GM12878 (cell line): Measurements from ENCODE around the gene ACACB. TPM values are rescaled to one million over a fixed set of nuclear protein-coding genes. Genes with fewer than 3 reads are reported as not detected.

Source experiments
- ATAC-seq: fragments of 200-7000 bp; cut with Tn5 transposase; 3 replicates; pipeline ENCODE4 v1.9.1; 2020; ENCODE audit warnings: mild to moderate bottlenecking, moderate library complexity
- BruUV-seq: library from RNA; stranded (reverse); fragments of 400-500 nt; replicated peaks from 2 replicates; lab custom pipeline; 2021; lab: Mats Ljungman, UMichigan
- CTCF ChIA-PET: fragments of 300-600 bp; sonication (Branson Sonifier 250); formaldehyde crosslinking; extraction: SDS; loops from one replicate; lab custom pipeline; 2021; ENCODE audit warnings: inconsistent platforms; lab: Yijun Ruan, JAX
- POLR2A ChIA-PET: fragments of 350-600 bp; formaldehyde crosslinking; extraction: SDS; loops from one replicate; lab custom pipeline; 2021; ENCODE audit warnings: inconsistent platforms; lab: Charles Lee
- RAD21 ChIA-PET: fragments of 300-600 bp; sonication (Branson Sonifier 250); formaldehyde crosslinking; loops from one replicate; lab custom pipeline; 2023; ENCODE audit warnings: antibody characterized with exemption; ENCODE audit not compliant: unreplicated experiment; lab: Charles Lee
- SMC1A ChIA-PET: fragments of 300-600 bp; sonication (Branson Sonifier 250); formaldehyde crosslinking; loops from one replicate; lab custom pipeline; 2023; ENCODE audit not compliant: unreplicated experiment, uncharacterized antibody; lab: Charles Lee
- DNase-seq: peaks from one replicate; pipeline ENCODE4 v3.0.0-alpha.2; 2011; ENCODE audit warnings: low read depth, low spot score
- FAIRE-seq: peaks from 3 replicates; lab custom pipeline; 2011; peaks lifted over from hg19 to GRCh38; lab: Jason Lieb, UNC
- H2AFZ ChIP-seq: 2 replicates; pipeline ENCODE4 v1.6.0; 2011; ENCODE audit warnings: low read depth, low read length, control low read depth; ENCODE audit not compliant: control insufficient read depth
- H3K27ac ChIP-seq: 2 replicates; pipeline ENCODE4 v1.5.1; 2011; ENCODE audit warnings: control low read depth; ENCODE audit not compliant: control insufficient read depth, insufficient read depth
- H3K27me3 ChIP-seq, 2 experiments: replicated peaks in 1 of 2; 2 replicates each; pipeline versions ENCODE4 v1.6.0 to v1.6.1; 2011; ENCODE audit warnings: low read length in 1 of 2; ENCODE audit not compliant: control insufficient read depth in 2 of 2, insufficient read depth in 2 of 2
- H3K36me3 ChIP-seq, 2 experiments: 2 replicates each; pipeline ENCODE4 v1.5.1; 2011; ENCODE audit warnings: low read length in 1 of 2; ENCODE audit not compliant: control insufficient read depth in 2 of 2, insufficient read depth in 2 of 2
- H3K4me1 ChIP-seq: 2 replicates; pipeline ENCODE4 v1.6.1; 2011; ENCODE audit warnings: mild to moderate bottlenecking, low read length, moderate library complexity, mixed read lengths; ENCODE audit not compliant: control insufficient read depth, insufficient read depth
- H3K4me2 ChIP-seq: 2 replicates; pipeline ENCODE4 v1.6.0; 2011; ENCODE audit warnings: control low read depth; ENCODE audit not compliant: control insufficient read depth, insufficient read depth
- H3K4me3 ChIP-seq: fragments of 200-600 bp; sonication (generic); 2 replicates; pipeline ENCODE4 v1.5.1; 2016
- H3K79me2 ChIP-seq: 2 replicates; pipeline ENCODE4 v1.6.0; 2011; ENCODE audit warnings: low read length; ENCODE audit not compliant: control insufficient read depth, insufficient read depth
- H3K9ac ChIP-seq: 2 replicates; pipeline ENCODE4 v1.8.0; 2011; ENCODE audit warnings: low read length, control low read depth, mixed read lengths; ENCODE audit not compliant: control insufficient read depth, insufficient read depth
- H3K9me3 ChIP-seq: replicated peaks from 3 replicates; pipeline ENCODE4 v1.5.1; 2011; ENCODE audit warnings: mild to moderate bottlenecking, low read length; ENCODE audit not compliant: control insufficient read depth, insufficient read depth
- H4K20me1 ChIP-seq: 2 replicates; pipeline ENCODE4 v1.6.0; 2011; ENCODE audit not compliant: control insufficient read depth, insufficient read depth
- CBX3 ChIP-seq: fragments of 200-600 bp; sonication (generic); IDR thresholded peaks from 2 replicates; pipeline ENCODE4 v1.6.1; 2016; ENCODE audit warnings: low read depth, borderline replicate concordance
- KAT2A ChIP-seq: conservative IDR thresholded peaks from 2 replicates; pipeline ENCODE4 v1.6.1; 2011; ENCODE audit warnings: low read depth, low read length; ENCODE audit not compliant: control insufficient read depth
- MTA2 ChIP-seq: fragments of 450-650 bp; IDR thresholded peaks from 2 replicates; pipeline ENCODE4 v1.6.1; 2016; ENCODE audit warnings: low read depth, mild to moderate bottlenecking, moderate library complexity
- STAT1 ChIP-seq: fragments of 450-650 bp; conservative IDR thresholded peaks from 2 replicates; pipeline ENCODE4 v1.6.1; 2014; ENCODE audit warnings: antibody characterized with exemption, mild to moderate bottlenecking
- STAT3 ChIP-seq: IDR thresholded peaks from 2 replicates; pipeline ENCODE4 v1.6.1; 2011; ENCODE audit warnings: low read depth, low read length, improper control_type of control experiment
- SUZ12 ChIP-seq: fragments of 200-600 bp; sonication (generic); IDR thresholded peaks from one replicate; pipeline ENCODE4 v1.6.1; 2018; ENCODE audit warnings: antibody characterized with exemption, mild to moderate bottlenecking; ENCODE audit not compliant: unreplicated experiment
- TCF12 ChIP-seq: IDR thresholded peaks from 2 replicates; pipeline ENCODE4 v1.6.1; 2011; ENCODE audit warnings: low read depth, mild to moderate bottlenecking, low read length
- ZZZ3 ChIP-seq: IDR thresholded peaks from 2 replicates; pipeline ENCODE4 v1.6.1; 2011; ENCODE audit warnings: low read depth; ENCODE audit not compliant: control insufficient read depth, insufficient read length
- WGBS: methylation state at CpG from one replicate; pipeline ENCODE4 v1.1.6; 2016; ENCODE audit warnings: low lambda C conversion rate; ENCODE audit not compliant: insufficient replicate concordance, insufficient coverage; ENCODE audit errors: missing lambda C conversion rate; 5-methylcytosine and 5-hydroxymethylcytosine counted together
- in situ Hi-C: fragments of 300-500 bp; cut with MboI; formaldehyde crosslinking; loops from 9 replicates; pipeline ENCODE4 v1.14.3; 2018; ENCODE audit warnings: mixed read lengths
- intact Hi-C: fragments of 100-400 bp; cut with micrococcal nuclease; formaldehyde crosslinking; loops from one replicate; pipeline ENCODE4 v1.14.2; 2022; ENCODE audit not compliant: unreplicated experiment
- polyA plus RNA-seq, 11 experiments: library from polyadenylated mRNA; depleted of rRNA in 4 of 11; unstranded in 6 of 11; stranded (reverse) in 5 of 11; fragments of >200 nt; fragmentation: Nextera tagmentation in 4 of 11; fragmentation: Illumina TruSeq in 1 of 11; extraction: Ambion mirVana in 4 of 11; extraction: Trizol in 1 of 11; gene quantifications; 1 replicate in 1 of 11; 2 replicates in 10 of 11; pipeline versions ENCODE4 v1.2.1 to v1.2.3, GENCODE V29; 2011 to 2016; ENCODE audit warnings: inconsistent platforms in 2 of 11, missing spikeins in 2 of 11, low read depth in 1 of 11
- total RNA-seq, 4 experiments: library from RNA; depleted of rRNA in 3 of 4; stranded (reverse); fragments of >200 nt in 3 of 4; fragmentation: Illumina TruSeq in 1 of 4; extraction: Trizol in 1 of 4; gene quantifications; 2 replicates each; pipeline versions ENCODE4 v1.2.1 to v1.2.3, GENCODE V29; 2013 to 2021
- TF ChIP-seq, protein P1 (sequence below): fragments of 450-650 bp; IDR thresholded peaks from 2 replicates; pipeline ENCODE4 v1.6.1; 2017; ENCODE audit warnings: antibody characterized with exemption, mild to moderate bottlenecking, moderate library complexity
- TF ChIP-seq, protein P2 (sequence below): fragments of 450-650 bp; IDR thresholded peaks from 2 replicates; pipeline ENCODE4 v1.6.1; 2014; ENCODE audit warnings: mild to moderate bottlenecking

The ACACB gene
- total and polyA plus RNA-seq, 10 of the 15 experiments (the other 5 are each of a cell fraction or from before 2014, with no cell fraction given) = 0.05 to 1.9 (median 0.38) TPM; not detected in 2

DNA sequence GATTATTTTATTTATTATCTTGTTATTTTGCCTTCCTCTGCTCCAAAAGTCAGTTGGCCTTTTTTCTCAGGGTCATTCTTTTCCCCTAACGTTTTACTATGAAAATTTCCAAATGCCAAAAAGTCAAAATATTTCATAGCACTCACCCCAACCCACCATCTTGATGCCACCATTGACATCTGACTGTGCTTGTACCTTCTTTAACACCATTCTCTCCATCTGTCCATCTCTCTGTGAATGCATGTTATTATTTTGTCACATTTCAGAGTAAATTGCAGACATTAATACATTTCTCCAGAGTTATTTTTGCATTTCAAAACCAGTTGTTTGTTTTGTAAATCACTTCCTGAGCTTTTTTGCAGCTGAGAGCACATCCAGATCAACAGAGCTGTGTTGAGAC lies 154.1 kb downstream of the ACACB start (continued):
- TF ChIP-seq, protein P1, sequence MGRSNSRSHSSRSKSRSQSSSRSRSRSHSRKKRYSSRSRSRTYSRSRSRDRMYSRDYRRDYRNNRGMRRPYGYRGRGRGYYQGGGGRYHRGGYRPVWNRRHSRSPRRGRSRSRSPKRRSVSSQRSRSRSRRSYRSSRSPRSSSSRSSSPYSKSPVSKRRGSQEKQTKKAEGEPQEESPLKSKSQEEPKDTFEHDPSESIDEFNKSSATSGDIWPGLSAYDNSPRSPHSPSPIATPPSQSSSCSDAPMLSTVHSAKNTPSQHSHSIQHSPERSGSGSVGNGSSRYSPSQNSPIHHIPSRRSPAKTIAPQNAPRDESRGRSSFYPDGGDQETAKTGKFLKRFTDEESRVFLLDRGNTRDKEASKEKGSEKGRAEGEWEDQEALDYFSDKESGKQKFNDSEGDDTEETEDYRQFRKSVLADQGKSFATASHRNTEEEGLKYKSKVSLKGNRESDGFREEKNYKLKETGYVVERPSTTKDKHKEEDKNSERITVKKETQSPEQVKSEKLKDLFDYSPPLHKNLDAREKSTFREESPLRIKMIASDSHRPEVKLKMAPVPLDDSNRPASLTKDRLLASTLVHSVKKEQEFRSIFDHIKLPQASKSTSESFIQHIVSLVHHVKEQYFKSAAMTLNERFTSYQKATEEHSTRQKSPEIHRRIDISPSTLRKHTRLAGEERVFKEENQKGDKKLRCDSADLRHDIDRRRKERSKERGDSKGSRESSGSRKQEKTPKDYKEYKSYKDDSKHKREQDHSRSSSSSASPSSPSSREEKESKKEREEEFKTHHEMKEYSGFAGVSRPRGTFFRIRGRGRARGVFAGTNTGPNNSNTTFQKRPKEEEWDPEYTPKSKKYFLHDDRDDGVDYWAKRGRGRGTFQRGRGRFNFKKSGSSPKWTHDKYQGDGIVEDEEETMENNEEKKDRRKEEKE = no peak

DNA sequence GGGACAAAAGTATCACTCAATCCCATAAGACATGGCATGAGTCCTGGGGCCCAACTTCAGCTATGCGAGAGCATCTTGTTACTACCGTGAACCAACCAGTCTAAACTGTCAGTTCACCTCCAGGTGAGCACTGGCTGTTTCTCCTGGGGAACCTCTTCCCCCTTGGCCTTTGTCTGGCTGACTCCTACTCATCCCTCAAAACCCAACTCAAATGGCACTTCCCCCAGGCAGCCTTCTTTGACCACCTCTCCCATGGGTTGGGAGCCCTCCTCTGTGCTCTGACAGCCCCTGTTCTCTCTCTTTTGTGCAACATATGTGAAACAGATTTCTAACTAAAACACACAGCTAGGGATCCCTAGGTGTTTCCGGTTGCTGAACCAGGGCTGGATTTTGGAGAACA lies 155.0 kb downstream of the ACACB start:
- Histone ChIP-seq H2AFZ (no peak overlapping the region), H3K9ac (no peak overlapping the region), H3K4me2 (no peak overlapping the region), H3K4me1 (no peaks in the 10 kb centered on the region), H3K9me3 (no peaks in the 10 kb centered on the region), H3K27ac (no peak overlapping the region), H3K79me2 (no peaks in the 10 kb centered on the region), H3K36me3 (no peaks in the 10 kb centered on the region), H3K27me3 (no peaks in the 10 kb centered on the region; a peak in 2 of 4 replicates)
- intact Hi-C loops (no loop called here), in situ Hi-C loops (no loop called here)
- no peak for FAIRE-seq
- SMC1A ChIA-PET = no interaction called here
- no peak for ATAC-seq
- WGBS = 36% methylated on average over 3 of the region's 3 CpGs
- RAD21 ChIA-PET = no interaction called here
- CTCF ChIA-PET = no interaction called here
- no peak for DNase-seq
- POLR2A ChIA-PET = no interaction called here
- TF ChIP-seq STAT1 (no peak), CBX3 (no peak), KAT2A (no peak), TCF12 (no peak), STAT3 (no peak), SUZ12 (no peak), MTA2 (no peak), ZZZ3 (no peak)
- TF ChIP-seq, protein P2, sequence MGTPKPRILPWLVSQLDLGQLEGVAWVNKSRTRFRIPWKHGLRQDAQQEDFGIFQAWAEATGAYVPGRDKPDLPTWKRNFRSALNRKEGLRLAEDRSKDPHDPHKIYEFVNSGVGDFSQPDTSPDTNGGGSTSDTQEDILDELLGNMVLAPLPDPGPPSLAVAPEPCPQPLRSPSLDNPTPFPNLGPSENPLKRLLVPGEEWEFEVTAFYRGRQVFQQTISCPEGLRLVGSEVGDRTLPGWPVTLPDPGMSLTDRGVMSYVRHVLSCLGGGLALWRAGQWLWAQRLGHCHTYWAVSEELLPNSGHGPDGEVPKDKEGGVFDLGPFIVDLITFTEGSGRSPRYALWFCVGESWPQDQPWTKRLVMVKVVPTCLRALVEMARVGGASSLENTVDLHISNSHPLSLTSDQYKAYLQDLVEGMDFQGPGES = no peak
- TF ChIP-seq, all 136 proteins: peak for 0
- H4K20me1 ChIP-seq = no peaks in the 10 kb centered on the region
- no TSS peak for BruUV-seq
- H3K4me3 ChIP-seq = no peak overlapping the region
